HL-60 (cell line): ENCODE data around the gene GPR37.

Experiments
- DNase-seq, 2 experiments: peaks; one replicate each; pipeline ENCODE4 v3.0.0-alpha.2; 2010 to 2020; ENCODE audit warnings: low read depth in 1 of 2, low spot score in 1 of 2
- H3K27ac ChIP-seq: fragments of 250-450 bp; sonication (Bioruptor Pico); replicated peaks from 2 replicates; pipeline ENCODE4 v1.5.1; 2020; ENCODE audit warnings: mild to moderate bottlenecking, moderate library complexity
- H3K27me3 ChIP-seq: fragments of 250-450 bp; sonication (Bioruptor Pico); 2 replicates; pipeline ENCODE4 v1.5.1; 2021; ENCODE audit warnings: mild to moderate bottlenecking, moderate library complexity; ENCODE audit not compliant: insufficient read depth, poor library complexity, severe bottlenecking
- H3K4me3 ChIP-seq: replicated peaks from 2 replicates; pipeline ENCODE4 v1.5.1; 2011; ENCODE audit warnings: mild to moderate bottlenecking, control low read depth, low read length; ENCODE audit not compliant: insufficient read depth
- CTCF ChIP-seq: IDR thresholded peaks from one replicate; pipeline ENCODE4 v1.5.1; 2011; ENCODE audit warnings: low read length, control low read depth, inconsistent platforms; ENCODE audit not compliant: insufficient read depth
- GABPA ChIP-seq: IDR thresholded peaks from 2 replicates; pipeline ENCODE4 v1.6.1; 2012; ENCODE audit warnings: low read depth
- POLR2AphosphoS5 ChIP-seq: IDR thresholded peaks from 2 replicates; pipeline ENCODE4 v1.6.1; 2012; ENCODE audit warnings: low read depth
- REST ChIP-seq: IDR thresholded peaks from 2 replicates; pipeline ENCODE4 v1.6.1; 2012; ENCODE audit warnings: low read depth; ENCODE audit not compliant: insufficient replicate concordance
- SPI1 ChIP-seq: IDR thresholded peaks from 2 replicates; pipeline ENCODE4 v1.6.1; 2012; ENCODE audit warnings: low read depth, mild to moderate bottlenecking, borderline replicate concordance

The GPR37 gene

GRCh38 chr7:124764051-124764846 is 1.3 kb downstream of the GPR37 start:
- no peak overlapping the region for H3K27ac ChIP-seq
- no peak overlapping the region for H3K4me3 ChIP-seq
- DNase-seq, result no peak
- peaks cover 33% of the 10 kb centered on the region for H3K27me3 ChIP-seq
- TF ChIP-seq POLR2AphosphoS5, result no peak
- no peak for TF ChIP-seq SPI1
- TF ChIP-seq REST, result no peak
- TF ChIP-seq GABPA, result no peak
- TF ChIP-seq CTCF, result no peak

GRCh38 chr7:124762611-124763143 is 2.9 kb downstream of the GPR37 start:
- no peak for DNase-seq
- Histone ChIP-seq H3K27ac (no peak overlapping the region), H3K4me3 (no peak overlapping the region), H3K27me3 (peaks cover 30% of the 10 kb centered on the region)
- TF ChIP-seq SPI1 (no peak), POLR2AphosphoS5 (no peak), REST (no peak), CTCF (no peak), GABPA (no peak)

GRCh38 chr7:124761164-124761715 is 4.4 kb downstream of the GPR37 start:
- DNase-seq, result no peak
- TF ChIP-seq CTCF (no peak), GABPA (no peak), POLR2AphosphoS5 (no peak), REST (no peak), SPI1 (no peak)
- Histone ChIP-seq H3K4me3 (no peak overlapping the region), H3K27me3 (peaks cover 20% of the 10 kb centered on the region), H3K27ac (no peak overlapping the region)
